Bronchial epithelial cell (primary cell): ENCODE results near the gene EPN3. TPM values are rescaled to one million over a fixed set of nuclear protein-coding genes. Genes with fewer than 3 reads are reported as not detected.

ENCODE experiments used
- DNase-seq: peaks from one replicate; pipeline ENCODE4 v3.0.0-alpha.2; 2010; ENCODE audit warnings: low read depth
- FAIRE-seq: peaks from 2 replicates; lab custom pipeline; 2011; peaks lifted over from hg19 to GRCh38; lab: Jason Lieb, UNC
- H3K27me3 ChIP-seq: 2 replicates; pipeline ENCODE4 v1.5.1; 2011; ENCODE audit warnings: low read length; ENCODE audit not compliant: control insufficient read depth, insufficient read depth
- H3K36me3 ChIP-seq: 2 replicates; pipeline ENCODE4 v1.5.1; 2011; ENCODE audit warnings: low read length; ENCODE audit not compliant: control insufficient read depth, insufficient read depth
- H3K4me3 ChIP-seq: 2 replicates; pipeline ENCODE4 v1.5.1; 2011; ENCODE audit warnings: mild to moderate bottlenecking, low read depth, low read length, control low read depth
- total RNA-seq: library from RNA; depleted of rRNA; stranded (reverse); fragments of >200 nt; gene quantifications from 2 replicates; pipeline ENCODE4 v1.2.1, GENCODE V29; 2014
- TF ChIP-seq, protein P1 (sequence below): IDR thresholded peaks from 2 replicates; pipeline ENCODE4 v1.5.1; 2011; ENCODE audit warnings: mild to moderate bottlenecking, moderate library complexity, low read length, control low read depth, inconsistent platforms; ENCODE audit not compliant: insufficient read depth, severe bottlenecking

EPN3 gene
- total RNA-seq, 1 donor from 2014 or later = 2.9 TPM

DNA sequence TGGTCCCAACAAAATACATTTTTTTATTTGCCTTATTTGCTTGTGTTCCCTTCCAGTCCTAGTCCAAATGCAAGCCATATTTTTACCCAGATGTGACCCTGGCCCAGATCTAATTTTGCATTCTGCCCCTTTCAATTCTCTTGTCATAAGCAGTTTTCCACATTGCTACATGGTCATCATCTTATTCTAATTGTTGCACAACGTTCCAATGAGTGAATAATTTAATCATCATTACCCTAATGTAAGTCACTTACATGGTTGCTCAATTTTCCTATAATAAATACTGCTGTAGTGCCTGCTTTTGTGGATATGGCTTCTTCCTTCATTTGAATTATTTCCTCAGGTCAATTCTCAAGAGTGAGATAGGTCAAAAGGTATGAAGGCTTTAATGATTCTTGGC lies 41.0 kb upstream of the EPN3 start:
- Histone ChIP-seq H3K27me3 (no peaks in the 10 kb centered on the region), H3K36me3 (no peaks in the 10 kb centered on the region), H3K4me3 (no peak overlapping the region)
- TF ChIP-seq, protein P1, sequence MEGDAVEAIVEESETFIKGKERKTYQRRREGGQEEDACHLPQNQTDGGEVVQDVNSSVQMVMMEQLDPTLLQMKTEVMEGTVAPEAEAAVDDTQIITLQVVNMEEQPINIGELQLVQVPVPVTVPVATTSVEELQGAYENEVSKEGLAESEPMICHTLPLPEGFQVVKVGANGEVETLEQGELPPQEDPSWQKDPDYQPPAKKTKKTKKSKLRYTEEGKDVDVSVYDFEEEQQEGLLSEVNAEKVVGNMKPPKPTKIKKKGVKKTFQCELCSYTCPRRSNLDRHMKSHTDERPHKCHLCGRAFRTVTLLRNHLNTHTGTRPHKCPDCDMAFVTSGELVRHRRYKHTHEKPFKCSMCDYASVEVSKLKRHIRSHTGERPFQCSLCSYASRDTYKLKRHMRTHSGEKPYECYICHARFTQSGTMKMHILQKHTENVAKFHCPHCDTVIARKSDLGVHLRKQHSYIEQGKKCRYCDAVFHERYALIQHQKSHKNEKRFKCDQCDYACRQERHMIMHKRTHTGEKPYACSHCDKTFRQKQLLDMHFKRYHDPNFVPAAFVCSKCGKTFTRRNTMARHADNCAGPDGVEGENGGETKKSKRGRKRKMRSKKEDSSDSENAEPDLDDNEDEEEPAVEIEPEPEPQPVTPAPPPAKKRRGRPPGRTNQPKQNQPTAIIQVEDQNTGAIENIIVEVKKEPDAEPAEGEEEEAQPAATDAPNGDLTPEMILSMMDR = no peak
- FAIRE-seq = no peak
- DNase-seq = peak; percentile 70

DNA sequence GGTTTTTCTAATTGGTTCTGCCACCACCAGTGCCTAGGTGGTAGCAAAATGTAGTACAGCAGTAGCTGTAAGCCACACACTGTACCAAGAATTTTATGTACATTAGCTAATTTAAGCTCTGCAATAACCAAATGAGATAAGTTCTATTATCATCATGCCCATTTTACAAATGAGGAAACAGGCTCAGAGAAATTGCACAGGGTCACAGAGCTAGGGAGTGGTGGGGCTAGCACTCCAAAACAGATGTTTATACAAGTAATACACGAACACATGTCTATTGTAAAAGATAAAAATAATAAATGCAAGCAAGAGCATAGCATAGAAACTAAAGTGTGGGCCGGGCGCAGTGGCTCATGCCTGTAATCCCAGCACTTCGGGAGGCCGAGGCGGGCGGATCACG lies 40.3 kb upstream of the EPN3 start:
- H3K36me3 ChIP-seq = no peaks in the 10 kb centered on the region
- FAIRE-seq (no peak), DNase-seq (no peak)
- H3K27me3 ChIP-seq = no peaks in the 10 kb centered on the region
- no peak overlapping the region for H3K4me3 ChIP-seq
- TF ChIP-seq, protein P1 = no peak

DNA sequence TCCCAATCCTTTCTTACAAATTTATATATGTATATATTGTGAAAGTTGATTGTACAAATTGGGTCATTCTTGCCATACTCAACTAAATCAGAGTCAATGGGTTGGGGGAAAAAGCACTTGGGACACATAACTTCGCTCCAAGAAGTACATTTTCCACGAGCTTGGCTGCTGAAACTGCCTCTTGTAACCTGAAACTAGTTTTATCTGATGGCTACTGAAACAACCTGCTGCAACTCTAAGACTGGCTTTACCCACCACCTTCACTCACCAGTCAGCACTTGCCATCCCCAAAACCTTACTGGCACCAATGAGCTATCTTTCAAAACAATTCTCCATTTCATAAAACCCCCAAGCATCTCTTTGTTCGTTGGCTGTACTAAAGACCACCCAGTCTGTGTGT lies 38.8 kb upstream of the EPN3 start:
- FAIRE-seq = no peak
- TF ChIP-seq, protein P1 = no peak
- DNase-seq = no peak
- Histone ChIP-seq H3K27me3 (no peaks in the 10 kb centered on the region), H3K4me3 (no peak overlapping the region), H3K36me3 (no peaks in the 10 kb centered on the region)

DNA sequence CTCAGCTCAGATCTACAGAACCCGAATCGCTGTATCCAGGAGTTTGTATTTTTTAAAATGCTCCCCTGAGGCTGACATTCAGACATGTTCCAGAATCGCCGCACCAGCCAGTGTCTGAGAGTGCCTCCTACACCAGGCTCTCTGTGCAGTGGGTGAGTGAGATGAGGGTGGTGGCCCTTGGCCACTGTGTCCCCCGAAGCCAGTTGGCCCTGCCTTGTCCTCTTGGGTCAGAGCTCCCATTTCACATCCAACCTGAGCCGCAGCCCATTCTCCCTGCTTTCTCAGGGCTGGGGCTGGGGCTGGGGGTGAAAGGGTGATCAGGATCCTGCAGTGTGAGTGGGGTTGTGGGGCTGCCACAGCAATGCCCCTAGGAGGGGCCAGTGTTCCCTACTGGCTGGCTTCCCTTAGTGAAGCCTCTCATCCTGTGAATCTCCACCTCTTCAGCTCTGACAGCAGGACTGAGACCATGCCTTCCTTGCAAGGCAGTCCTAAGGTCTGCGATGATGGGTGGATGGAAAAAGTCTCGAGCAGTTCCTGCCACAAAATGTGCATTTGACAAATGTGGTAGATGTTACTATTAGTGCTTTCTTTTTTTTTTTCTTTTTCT lies 37.2 kb upstream of the EPN3 start:
- H3K27me3 ChIP-seq = no peaks in the 10 kb centered on the region
- TF ChIP-seq, protein P1 = no peak
- H3K36me3 ChIP-seq = no peaks in the 10 kb centered on the region
- FAIRE-seq = no peak
- H3K4me3 ChIP-seq = no peak overlapping the region
- DNase-seq = no peak

DNA sequence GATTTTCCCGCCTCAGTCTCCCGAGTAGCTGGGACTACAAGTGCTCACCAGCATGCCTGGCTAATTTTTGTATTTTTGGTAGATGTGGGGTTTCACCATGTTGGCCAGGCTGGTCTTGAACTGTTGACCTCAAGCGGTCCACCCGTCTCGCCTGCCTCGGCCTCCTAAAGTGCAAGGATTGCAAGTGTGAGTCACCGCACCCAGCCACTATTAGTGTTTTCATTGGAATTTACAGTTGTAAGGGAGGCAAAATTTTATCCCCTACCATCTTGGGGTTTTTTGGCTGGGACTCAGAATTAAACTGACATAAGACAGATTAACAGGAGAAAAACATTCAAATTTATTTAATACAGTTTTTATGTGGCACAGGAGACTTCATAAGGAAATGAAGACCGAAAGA lies 36.6 kb upstream of the EPN3 start:
- no peaks in the 10 kb centered on the region for H3K36me3 ChIP-seq
- no peak overlapping the region for H3K4me3 ChIP-seq
- H3K27me3 ChIP-seq = no peaks in the 10 kb centered on the region
- DNase-seq (no peak), FAIRE-seq (no peak)
- TF ChIP-seq, protein P1 = no peak
